ENCODE measurements around the gene FAM184B. TPM values are rescaled to one million over a fixed set of nuclear protein-coding genes. Genes with fewer than 3 reads are reported as not detected.
A peak's percentile ranks its signal among the peaks of the same experiment; 100 is the strongest.

Gene FAM184B
- polyA plus RNA-seq, 3 donors = not detected

GRCh38 chr4:17633600-17633999 is 147.8 kb downstream of the FAM184B start:
- no peaks in the 10 kb centered on the region for H3K27me3 ChIP-seq (ENCODE audit: control insufficient read depth in 2 of 2, insufficient read depth in 2 of 2, low read length in 2 of 2)
- Mint-ChIP-seq H3K4me3 (no peak overlapping the region), H3K9me3 (no peaks in the 10 kb centered on the region), H3K4me1 (peaks cover 4% of the 10 kb centered on the region), H3K36me3 (peaks cover 74 to 85% of the 10 kb centered on the region in 2 donors), H3K27me3 (ENCODE audit: low read depth in 3 of 3) (no peaks in the 10 kb centered on the region), H3K27ac (peak overlapping the region in 1 of 7 donors; percentile 61)
- no peak for DNase-seq
- no peaks in the 10 kb centered on the region for H3K4me1 ChIP-seq (ENCODE audit: control insufficient read depth in 1 of 2, insufficient read depth in 2 of 2, low read length in 2 of 2)
- TF ChIP-seq, protein P1, sequence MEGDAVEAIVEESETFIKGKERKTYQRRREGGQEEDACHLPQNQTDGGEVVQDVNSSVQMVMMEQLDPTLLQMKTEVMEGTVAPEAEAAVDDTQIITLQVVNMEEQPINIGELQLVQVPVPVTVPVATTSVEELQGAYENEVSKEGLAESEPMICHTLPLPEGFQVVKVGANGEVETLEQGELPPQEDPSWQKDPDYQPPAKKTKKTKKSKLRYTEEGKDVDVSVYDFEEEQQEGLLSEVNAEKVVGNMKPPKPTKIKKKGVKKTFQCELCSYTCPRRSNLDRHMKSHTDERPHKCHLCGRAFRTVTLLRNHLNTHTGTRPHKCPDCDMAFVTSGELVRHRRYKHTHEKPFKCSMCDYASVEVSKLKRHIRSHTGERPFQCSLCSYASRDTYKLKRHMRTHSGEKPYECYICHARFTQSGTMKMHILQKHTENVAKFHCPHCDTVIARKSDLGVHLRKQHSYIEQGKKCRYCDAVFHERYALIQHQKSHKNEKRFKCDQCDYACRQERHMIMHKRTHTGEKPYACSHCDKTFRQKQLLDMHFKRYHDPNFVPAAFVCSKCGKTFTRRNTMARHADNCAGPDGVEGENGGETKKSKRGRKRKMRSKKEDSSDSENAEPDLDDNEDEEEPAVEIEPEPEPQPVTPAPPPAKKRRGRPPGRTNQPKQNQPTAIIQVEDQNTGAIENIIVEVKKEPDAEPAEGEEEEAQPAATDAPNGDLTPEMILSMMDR (IDR thresholded peaks at IDR 0.05) = no peak
- H4K20me1 ChIP-seq (ENCODE audit: insufficient read depth, low read length) = peaks cover 84% of the 10 kb centered on the region
- H3K9me3 ChIP-seq (replicated peaks in 1 of 2; ENCODE audit: control insufficient read depth in 1 of 2, insufficient read depth in 1 of 2, low read length in 2 of 2) = no peaks in the 10 kb centered on the region
- intact Hi-C loops (cut with micrococcal nuclease) = no loop called here
- no peak overlapping the region for H3K27ac ChIP-seq (ENCODE audit: low read depth in 1 of 2, low read length in 2 of 2)
- H3K4me2 ChIP-seq (replicated peaks; ENCODE audit: extremely low read depth, low read length, poor library complexity, severe bottlenecking) = no peak overlapping the region
- H3K9ac ChIP-seq (ENCODE audit: insufficient read depth, low read length, poor library complexity, severe bottlenecking) = no peak overlapping the region
- 100% methylated on average over 1 of the region's 9 CpGs for WGBS (ENCODE audit: insufficient coverage)
- peaks cover 15% of the 10 kb centered on the region for H3K79me2 ChIP-seq (ENCODE audit: insufficient read depth, low read length)
- no peak overlapping the region for H2AFZ ChIP-seq (ENCODE audit: insufficient read depth, low read depth, low read length, poor library complexity, severe bottlenecking)
- H3K36me3 ChIP-seq (replicated peaks in 1 of 2; ENCODE audit: control insufficient read depth in 1 of 2, insufficient read depth in 2 of 2, low read length in 2 of 2) = peaks cover 63 to 77% of the 10 kb centered on the region in 2 donors
- H3K4me3 ChIP-seq (replicated peaks in 1 of 3; ENCODE audit: low read depth in 2 of 3, low read length in 3 of 3) = no peak overlapping the region

- Mint-ChIP-seq H3K9me3 (no peaks in the 10 kb centered on the region), H3K4me3 (no peak overlapping the region)
Observed at GRCh38 chr4:17630228-17630627, 151.2 kb downstream of the FAM184B start.

More at GRCh38 chr4:17630228-17630627, 151.2 kb downstream of the FAM184B start:
- WGBS (ENCODE audit: insufficient coverage) = 93% methylated on average over 2 of the region's 4 CpGs
- Mint-ChIP-seq H3K36me3 (peaks cover 87 to 98% of the 10 kb centered on the region in 2 donors), H3K27ac (peak overlapping the region in 1 of 7 donors; percentile 6), H3K27me3 (ENCODE audit: low read depth in 3 of 3) (peaks cover 0 to 1% (median 0%) of the 10 kb centered on the region in 3 donors), H3K4me1 (peaks cover 5% of the 10 kb centered on the region)
- TF ChIP-seq, protein P1 (IDR thresholded peaks at IDR 0.05) = no peak
- intact Hi-C loops (cut with micrococcal nuclease) = no loop called here
- Histone ChIP-seq H3K27ac (ENCODE audit: low read depth in 1 of 2, low read length in 2 of 2) (no peak overlapping the region), H2AFZ (ENCODE audit: insufficient read depth, low read depth, low read length, poor library complexity, severe bottlenecking) (no peak overlapping the region), H3K27me3 (ENCODE audit: control insufficient read depth in 2 of 2, insufficient read depth in 2 of 2, low read length in 2 of 2) (no peaks in the 10 kb centered on the region), H3K9me3 (replicated peaks in 1 of 2; ENCODE audit: control insufficient read depth in 1 of 2, insufficient read depth in 1 of 2, low read length in 2 of 2) (no peaks in the 10 kb centered on the region), H3K4me2 (replicated peaks; ENCODE audit: extremely low read depth, low read length, poor library complexity, severe bottlenecking) (no peak overlapping the region), H3K79me2 (ENCODE audit: insufficient read depth, low read length) (peaks cover 27% of the 10 kb centered on the region), H3K36me3 (replicated peaks in 1 of 2; ENCODE audit: control insufficient read depth in 1 of 2, insufficient read depth in 2 of 2, low read length in 2 of 2) (peaks cover 91 to 100% of the 10 kb centered on the region in 2 donors), H4K20me1 (ENCODE audit: insufficient read depth, low read length) (peaks cover 89% of the 10 kb centered on the region), H3K9ac (ENCODE audit: insufficient read depth, low read length, poor library complexity, severe bottlenecking) (no peak overlapping the region), H3K4me3 (replicated peaks in 1 of 3; ENCODE audit: low read depth in 2 of 3, low read length in 3 of 3) (no peak overlapping the region), H3K4me1 (ENCODE audit: control insufficient read depth in 1 of 2, insufficient read depth in 2 of 2, low read length in 2 of 2) (no peaks in the 10 kb centered on the region)
- DNase-seq = no peak

Data from CD14-positive monocyte (primary cell).